Central memory CD8-positive, alpha-beta T cell (primary cell): ENCODE data around the gene KLHDC7A.

ENCODE experiments used
- ATAC-seq: fragments of 150-1000 bp; cut with Tn5 transposase; replicated peaks from 2 replicates; pipeline ENCODE4 v1.10.0; 2022; ENCODE audit warnings: mild to moderate bottlenecking, moderate FRiP score, moderate number of reproducible peaks; ENCODE audit not compliant: poor library complexity, severe bottlenecking; ENCODE audit errors: extremely low read depth
- DNase-seq, 2 donors: peaks; one replicate each; pipeline ENCODE4 v3.0.0; 2021; ENCODE audit warnings: low spot score in 2 of 2
- H3K27ac Mint-ChIP-seq: one replicate; pipeline ENCODE4 v1.8.0; 2022; ENCODE audit warnings: low read depth, mild to moderate bottlenecking, moderate library complexity, mixed read lengths
- H3K27me3 Mint-ChIP-seq: one replicate; pipeline ENCODE4 v1.8.0; 2022; ENCODE audit warnings: mixed read lengths
- H3K36me3 Mint-ChIP-seq: one replicate; pipeline ENCODE4 v1.8.0; 2022; ENCODE audit warnings: mild to moderate bottlenecking, moderate library complexity, mixed read lengths; ENCODE audit not compliant: insufficient read depth
- H3K4me1 Mint-ChIP-seq: one replicate; pipeline ENCODE4 v1.8.0; 2022; ENCODE audit warnings: mixed read lengths
- H3K4me3 Mint-ChIP-seq: one replicate; pipeline ENCODE4 v1.8.0; 2022; ENCODE audit warnings: mild to moderate bottlenecking, moderate library complexity, mixed read lengths
- H3K9me3 Mint-ChIP-seq: one replicate; pipeline ENCODE4 v1.8.0; 2022; ENCODE audit warnings: mixed read lengths

KLHDC7A gene

DNA sequence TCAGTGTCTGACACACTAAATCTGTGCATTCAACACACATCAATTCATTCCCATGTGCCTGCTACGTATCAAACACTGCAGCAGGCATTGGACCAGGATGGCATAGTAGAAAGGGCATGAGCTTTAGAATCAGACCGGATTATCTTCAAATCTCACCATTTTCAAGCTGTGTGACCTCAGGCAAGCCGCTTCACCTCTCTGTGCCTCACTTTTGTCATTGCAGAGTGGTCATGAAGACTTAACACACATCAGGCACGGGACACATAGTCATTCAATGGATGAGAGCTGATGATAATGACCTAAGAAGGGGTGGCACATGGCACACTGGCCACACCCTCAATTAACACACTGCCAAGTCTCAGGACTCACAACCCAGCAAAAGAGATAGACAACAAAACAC is 46.8 kb downstream of the KLHDC7A start:
- no peak overlapping the region for H3K27ac Mint-ChIP-seq
- peaks cover 55% of the 10 kb centered on the region for H3K27me3 Mint-ChIP-seq
- ATAC-seq (no peak), DNase-seq (no peak)
- H3K4me1 Mint-ChIP-seq: no peaks in the 10 kb centered on the region
- H3K36me3 Mint-ChIP-seq: no peaks in the 10 kb centered on the region
- no peak overlapping the region for H3K4me3 Mint-ChIP-seq
- H3K9me3 Mint-ChIP-seq: no peaks in the 10 kb centered on the region

DNA sequence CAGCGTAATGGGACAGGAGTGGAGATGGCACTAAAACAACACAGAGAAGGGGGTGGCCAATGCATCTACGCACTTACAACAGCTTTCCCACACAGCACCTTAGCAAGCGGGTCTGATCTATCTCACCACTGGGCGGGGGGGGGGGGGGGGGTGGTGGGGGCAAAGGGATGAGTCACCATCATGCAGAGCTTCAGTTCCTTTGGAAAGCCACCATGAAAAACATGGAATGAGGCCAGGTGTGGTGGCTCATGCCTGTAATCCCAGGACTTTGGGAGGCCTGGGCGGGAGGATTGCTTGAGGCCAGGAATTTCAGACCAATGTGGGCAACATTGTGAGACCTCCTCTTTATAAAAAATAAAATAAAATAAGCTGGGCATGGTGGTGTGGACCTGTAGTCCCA is 47.2 kb downstream of the KLHDC7A start:
- no peak overlapping the region for H3K27ac Mint-ChIP-seq
- DNase-seq (no peak), ATAC-seq (no peak)
- no peaks in the 10 kb centered on the region for H3K4me1 Mint-ChIP-seq
- no peaks in the 10 kb centered on the region for H3K36me3 Mint-ChIP-seq
- no peak overlapping the region for H3K4me3 Mint-ChIP-seq
- H3K27me3 Mint-ChIP-seq: peaks cover 55% of the 10 kb centered on the region
- H3K9me3 Mint-ChIP-seq: no peaks in the 10 kb centered on the region

DNA sequence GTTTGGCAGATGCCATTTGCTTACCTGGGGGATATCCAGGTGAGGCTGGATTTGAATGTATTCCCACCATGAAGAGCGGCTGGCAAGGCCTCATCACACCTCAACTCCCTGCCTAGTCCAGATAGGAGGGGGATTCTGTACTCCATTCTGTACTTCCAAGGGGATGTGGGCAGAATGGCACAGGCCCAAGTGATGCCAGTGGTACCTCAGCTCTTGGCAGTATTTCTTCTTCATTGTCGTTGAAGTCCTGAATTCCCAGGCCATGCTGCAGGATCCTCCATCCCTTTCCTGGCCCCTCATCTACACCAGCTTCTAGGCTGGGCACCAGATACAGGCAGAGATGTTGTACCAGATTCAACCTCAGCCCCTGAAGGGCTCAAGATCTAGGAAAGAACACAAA is 47.9 kb downstream of the KLHDC7A start:
- DNase-seq: no peak
- Mint-ChIP-seq H3K36me3 (no peaks in the 10 kb centered on the region), H3K27ac (no peak overlapping the region), H3K4me3 (no peak overlapping the region), H3K9me3 (no peaks in the 10 kb centered on the region), H3K4me1 (no peaks in the 10 kb centered on the region), H3K27me3 (peaks cover 62% of the 10 kb centered on the region)
- no peak for ATAC-seq

DNA sequence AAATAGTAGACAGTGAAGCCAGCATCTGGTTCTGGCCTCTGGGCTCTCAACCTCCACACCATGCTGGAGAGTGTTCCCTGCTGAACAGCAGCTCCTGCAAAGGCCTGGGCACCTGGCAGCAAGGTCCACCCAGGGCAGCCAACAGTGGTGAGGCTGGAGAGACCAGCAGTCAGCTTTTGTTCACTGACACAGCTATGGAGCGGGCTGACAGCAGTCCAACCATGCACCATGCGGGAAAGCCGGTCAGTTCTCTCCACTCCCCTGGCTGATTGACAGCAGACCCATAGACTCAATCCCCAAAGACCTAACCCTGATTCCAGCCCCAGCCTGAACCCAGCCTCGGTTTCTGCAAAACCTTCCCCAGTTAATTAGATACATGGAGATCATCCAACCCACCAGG is 49.0 kb downstream of the KLHDC7A start:
- DNase-seq: no peak
- Mint-ChIP-seq H3K4me3 (no peak overlapping the region), H3K4me1 (no peaks in the 10 kb centered on the region), H3K27ac (no peak overlapping the region), H3K9me3 (no peaks in the 10 kb centered on the region), H3K27me3 (peaks cover 70% of the 10 kb centered on the region), H3K36me3 (no peaks in the 10 kb centered on the region)
- ATAC-seq: no peak

DNA sequence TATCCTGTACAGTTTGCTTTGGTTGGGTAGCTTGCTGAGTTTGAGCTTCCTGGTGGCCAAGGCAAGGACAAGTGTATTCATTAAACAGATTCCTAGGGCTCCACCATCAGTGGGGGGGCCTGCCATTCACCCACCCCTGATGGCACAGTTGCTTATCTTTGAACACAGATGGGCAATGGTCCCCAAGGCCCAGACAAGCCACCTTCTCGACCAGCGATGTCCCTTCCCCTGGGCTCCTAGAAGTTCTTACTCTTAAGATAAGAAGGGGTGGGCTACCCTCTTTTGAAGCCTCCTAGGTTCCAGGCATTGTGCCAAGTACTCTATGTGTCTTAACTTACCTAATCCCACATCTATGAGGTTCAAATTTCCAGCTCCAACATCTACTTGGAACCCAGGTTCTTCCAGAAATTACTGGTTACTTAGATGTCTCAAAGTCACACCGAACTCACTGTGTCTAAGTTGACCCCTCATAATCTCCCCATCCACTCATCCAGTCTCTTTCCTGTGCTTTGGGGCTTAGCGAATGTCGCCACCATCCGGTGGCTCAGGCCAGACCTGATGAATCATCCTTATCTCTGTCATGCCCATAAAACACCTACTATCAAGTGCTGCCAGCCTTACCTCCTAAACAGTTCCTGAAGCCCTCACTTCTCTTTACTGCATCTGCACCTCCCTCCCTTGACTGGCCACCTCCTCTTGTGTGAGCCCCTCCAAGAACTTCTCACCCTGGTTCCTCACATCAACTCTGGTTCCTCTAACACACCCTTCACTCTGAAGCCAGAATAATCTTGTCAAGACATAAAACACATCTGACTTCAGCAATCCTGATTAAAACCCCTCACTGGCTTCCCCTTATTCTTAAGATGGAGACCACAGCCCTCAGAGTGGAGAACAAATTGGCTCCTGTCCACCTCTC is 50.1 kb downstream of the KLHDC7A start:
- Mint-ChIP-seq H3K27me3 (peaks cover 76% of the 10 kb centered on the region), H3K9me3 (no peaks in the 10 kb centered on the region), H3K27ac (no peak overlapping the region), H3K4me3 (no peak overlapping the region), H3K4me1 (no peaks in the 10 kb centered on the region), H3K36me3 (no peaks in the 10 kb centered on the region)
- ATAC-seq: no peak
- no peak for DNase-seq

DNA sequence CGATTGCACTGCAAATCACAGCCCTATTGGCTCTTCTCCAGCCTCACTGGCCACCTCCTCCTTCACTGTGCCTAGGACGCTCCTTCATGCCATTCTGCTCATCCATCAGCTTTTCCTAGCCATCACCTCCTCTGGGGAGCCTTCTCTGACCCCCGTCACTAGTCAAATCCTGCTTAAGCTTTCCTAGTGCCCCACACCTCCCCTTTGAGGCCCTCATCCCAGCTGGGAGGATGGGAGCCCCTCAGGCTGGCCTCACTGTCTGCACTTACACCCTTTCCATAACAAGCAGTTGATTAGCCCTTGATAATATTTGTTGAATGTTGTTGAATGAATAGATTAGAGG is 50.7 kb downstream of the KLHDC7A start:
- H3K27ac Mint-ChIP-seq: no peak overlapping the region
- DNase-seq: no peak

DNA sequence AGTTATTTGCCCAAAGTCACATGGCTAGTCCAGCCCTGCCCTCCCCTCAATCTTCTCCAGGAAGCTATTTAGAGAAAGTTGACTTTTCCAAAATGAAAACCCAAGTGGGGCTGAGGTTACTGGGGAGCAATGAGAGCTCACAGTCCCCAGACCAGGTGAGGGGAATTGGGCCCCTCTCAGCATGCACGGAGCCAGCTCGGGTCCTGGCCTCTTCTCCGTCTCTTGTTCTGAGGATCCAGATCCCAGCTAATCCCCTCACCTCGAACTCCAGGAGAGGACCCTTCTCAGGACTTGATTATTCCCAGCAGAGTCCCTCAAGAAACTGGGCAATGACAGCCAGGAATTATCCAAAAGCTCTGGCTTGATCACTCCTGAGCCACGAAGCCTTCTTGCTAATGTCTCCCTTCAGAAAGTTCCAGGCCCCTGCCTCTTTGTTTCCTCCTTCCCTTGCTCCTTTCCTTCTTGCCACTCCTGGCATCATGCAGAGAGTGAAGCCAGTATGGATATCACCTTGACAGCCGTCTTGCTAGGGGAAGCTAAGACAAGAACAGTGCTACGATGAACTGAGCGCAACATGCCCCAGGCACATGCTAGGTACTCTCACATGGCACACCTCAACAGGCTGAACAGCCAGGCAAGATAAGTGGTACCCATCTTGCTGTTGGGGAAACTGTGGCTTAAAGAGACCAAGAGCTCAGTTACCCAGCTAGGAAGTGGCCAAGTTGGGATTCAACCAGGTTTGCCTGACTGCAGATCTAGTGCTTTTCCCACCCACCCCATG is 51.9 kb downstream of the KLHDC7A start:
- Mint-ChIP-seq H3K4me1 (no peaks in the 10 kb centered on the region), H3K27me3 (peaks cover 77% of the 10 kb centered on the region), H3K9me3 (no peaks in the 10 kb centered on the region), H3K27ac (no peak overlapping the region), H3K36me3 (no peaks in the 10 kb centered on the region), H3K4me3 (no peak overlapping the region)
- DNase-seq (peak in 1 of 2 donors; percentile 5), ATAC-seq (no peak)

More for the DNA sequence above, 50.7 kb downstream of the KLHDC7A start:
- no peaks in the 10 kb centered on the region for H3K4me1 Mint-ChIP-seq
- no peak for ATAC-seq
- no peaks in the 10 kb centered on the region for H3K36me3 Mint-ChIP-seq
- H3K4me3 Mint-ChIP-seq: no peak overlapping the region
- H3K9me3 Mint-ChIP-seq: no peaks in the 10 kb centered on the region
- H3K27me3 Mint-ChIP-seq: peaks cover 80% of the 10 kb centered on the region

DNA sequence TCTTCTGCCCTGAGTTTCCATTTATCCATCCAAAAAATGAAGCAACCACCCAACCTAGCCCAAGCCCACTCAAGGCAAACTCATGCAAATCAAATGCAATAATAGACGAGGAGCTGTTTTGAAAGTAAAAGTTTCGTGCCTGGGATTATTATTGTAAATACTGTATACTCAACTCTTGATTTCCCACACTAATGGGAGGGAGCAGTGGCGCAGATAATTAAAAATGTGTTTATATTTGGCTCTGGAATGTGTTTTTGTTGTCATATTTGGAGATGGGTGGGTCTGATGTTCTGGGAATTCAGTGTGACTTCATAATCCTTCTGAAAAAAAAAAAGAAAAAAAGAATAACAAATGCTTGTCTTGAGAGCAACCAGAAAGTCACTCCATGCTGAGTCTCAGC is 52.5 kb downstream of the KLHDC7A start:
- H3K27ac Mint-ChIP-seq: no peak overlapping the region
- ATAC-seq (no peak), DNase-seq (no peak)
- H3K36me3 Mint-ChIP-seq: no peaks in the 10 kb centered on the region
- no peaks in the 10 kb centered on the region for H3K4me1 Mint-ChIP-seq
- no peaks in the 10 kb centered on the region for H3K9me3 Mint-ChIP-seq
- no peak overlapping the region for H3K4me3 Mint-ChIP-seq
- H3K27me3 Mint-ChIP-seq: peaks cover 79% of the 10 kb centered on the region

DNA sequence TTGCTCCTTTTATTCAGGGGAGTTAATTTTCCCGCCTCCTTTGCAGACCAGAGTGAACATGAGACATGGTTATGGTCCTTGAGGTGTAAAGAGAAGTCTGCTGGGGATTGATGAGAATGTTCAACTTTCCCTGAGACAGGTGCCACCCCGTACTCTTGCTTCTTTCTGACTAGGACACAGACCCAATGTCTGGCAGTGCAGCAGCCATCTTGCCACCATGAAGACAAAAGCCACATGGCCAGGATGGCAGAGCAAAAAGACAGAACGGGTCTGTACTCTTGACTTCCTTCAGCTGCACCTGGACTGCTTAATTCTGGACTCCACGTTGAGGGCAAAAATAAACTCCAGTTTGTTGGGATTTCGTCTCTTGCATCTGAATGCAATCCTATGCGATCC is 54.1 kb downstream of the KLHDC7A start:
- Mint-ChIP-seq H3K27me3 (peaks cover 85% of the 10 kb centered on the region), H3K4me1 (no peaks in the 10 kb centered on the region), H3K27ac (no peak overlapping the region), H3K4me3 (no peak overlapping the region), H3K36me3 (no peaks in the 10 kb centered on the region), H3K9me3 (no peaks in the 10 kb centered on the region)
- no peak for ATAC-seq
- no peak for DNase-seq
